Measurements from ENCODE around the gene DAAM1.

The DAAM1 gene

DNA sequence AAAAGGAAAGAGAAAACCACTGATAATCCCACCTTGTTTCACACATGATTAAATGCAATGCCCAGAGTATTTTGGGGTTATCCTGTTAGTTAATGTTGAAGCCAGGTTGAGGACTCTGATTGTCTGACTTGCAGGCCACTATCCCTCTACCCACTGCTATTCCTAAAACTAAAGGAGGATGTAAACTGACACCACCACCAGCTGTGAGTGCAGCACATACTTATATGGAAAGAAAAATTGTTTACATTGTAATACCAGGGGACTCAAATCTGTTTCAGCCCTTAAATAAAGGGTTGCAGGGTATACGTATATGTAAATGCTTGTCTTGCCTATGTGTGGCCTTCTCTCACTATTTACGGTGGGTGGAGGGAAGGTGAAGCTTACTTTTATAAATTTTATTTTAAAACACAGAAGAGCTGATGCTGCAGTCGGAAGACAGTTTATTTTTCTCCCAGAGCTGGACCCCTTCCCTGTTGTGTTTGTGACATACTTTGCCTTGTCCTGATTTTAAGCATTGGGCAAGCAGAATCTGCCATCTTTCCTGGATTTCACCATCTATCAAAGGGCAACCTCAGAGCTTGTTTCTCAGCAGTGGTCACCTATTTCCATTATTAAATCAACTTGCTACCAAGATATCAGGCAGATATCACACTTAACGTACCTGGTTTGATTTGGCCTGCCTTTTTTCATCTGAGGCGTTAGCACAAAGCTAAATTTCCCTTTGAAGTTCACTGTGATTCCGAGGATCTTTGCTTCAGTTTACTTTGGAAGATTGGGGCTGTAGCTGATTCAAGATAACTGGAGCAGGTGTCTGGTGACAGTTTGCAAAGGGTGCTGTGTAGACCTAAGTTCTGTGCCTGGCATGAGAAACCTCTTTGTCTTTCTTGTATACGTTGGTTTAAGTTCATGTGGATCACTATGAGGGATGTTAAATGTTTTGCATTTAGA, 25.2 kb downstream of the DAAM1 start:
- H3K4me3 Mint-ChIP-seq: no peak overlapping the region
- TF ChIP-seq, protein P1, sequence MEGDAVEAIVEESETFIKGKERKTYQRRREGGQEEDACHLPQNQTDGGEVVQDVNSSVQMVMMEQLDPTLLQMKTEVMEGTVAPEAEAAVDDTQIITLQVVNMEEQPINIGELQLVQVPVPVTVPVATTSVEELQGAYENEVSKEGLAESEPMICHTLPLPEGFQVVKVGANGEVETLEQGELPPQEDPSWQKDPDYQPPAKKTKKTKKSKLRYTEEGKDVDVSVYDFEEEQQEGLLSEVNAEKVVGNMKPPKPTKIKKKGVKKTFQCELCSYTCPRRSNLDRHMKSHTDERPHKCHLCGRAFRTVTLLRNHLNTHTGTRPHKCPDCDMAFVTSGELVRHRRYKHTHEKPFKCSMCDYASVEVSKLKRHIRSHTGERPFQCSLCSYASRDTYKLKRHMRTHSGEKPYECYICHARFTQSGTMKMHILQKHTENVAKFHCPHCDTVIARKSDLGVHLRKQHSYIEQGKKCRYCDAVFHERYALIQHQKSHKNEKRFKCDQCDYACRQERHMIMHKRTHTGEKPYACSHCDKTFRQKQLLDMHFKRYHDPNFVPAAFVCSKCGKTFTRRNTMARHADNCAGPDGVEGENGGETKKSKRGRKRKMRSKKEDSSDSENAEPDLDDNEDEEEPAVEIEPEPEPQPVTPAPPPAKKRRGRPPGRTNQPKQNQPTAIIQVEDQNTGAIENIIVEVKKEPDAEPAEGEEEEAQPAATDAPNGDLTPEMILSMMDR (IDR thresholded peaks at IDR 0.05): no peak

DNA sequence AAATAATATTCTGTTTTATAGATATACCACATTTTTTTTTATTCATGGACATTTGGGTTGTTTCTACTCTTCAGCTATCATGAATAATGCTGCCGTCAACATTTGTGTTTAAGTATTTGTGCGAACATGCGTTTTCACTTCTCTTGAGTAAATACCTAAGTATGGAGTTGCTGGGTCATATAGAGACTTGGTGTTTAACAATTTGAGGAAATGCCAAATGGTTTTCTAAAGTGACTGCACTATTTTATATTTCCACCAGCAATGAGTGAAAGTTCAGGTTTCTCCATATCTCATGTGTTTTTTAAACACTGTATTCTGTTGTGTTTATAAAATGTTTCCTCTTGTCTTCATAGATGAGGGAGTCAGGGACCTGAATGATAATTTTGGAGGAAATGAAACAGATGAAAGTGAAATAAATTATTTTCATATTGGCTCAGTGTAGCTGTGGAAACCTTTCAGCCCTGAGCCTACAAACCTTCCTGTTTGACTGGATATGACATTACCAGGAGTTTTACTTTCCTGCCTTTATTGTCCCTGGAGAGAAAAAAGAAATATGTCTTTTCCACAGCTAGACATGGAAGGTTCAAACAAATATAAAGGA, 26.3 kb downstream of the DAAM1 start:
- Mint-ChIP-seq H3K4me1 (peaks cover 35% of the 10 kb centered on the region), H3K4me3 (no peak overlapping the region), H3K27ac (no peak overlapping the region), H3K9me3 (no peaks in the 10 kb centered on the region), H3K36me3 (ENCODE audit: low read depth) (peaks cover 2% of the 10 kb centered on the region), H3K27me3 (ENCODE audit: low read depth, poor library complexity) (no peaks in the 10 kb centered on the region)
- TF ChIP-seq, protein P1 (IDR thresholded peaks at IDR 0.05): no peak
- DNase-seq: no peak

More for the DNA sequence above, 25.2 kb downstream of the DAAM1 start:
- no peaks in the 10 kb centered on the region for H3K9me3 Mint-ChIP-seq
- H3K27me3 Mint-ChIP-seq (ENCODE audit: low read depth, poor library complexity): no peaks in the 10 kb centered on the region
- H3K4me1 Mint-ChIP-seq: peaks cover 35% of the 10 kb centered on the region
- H3K27ac Mint-ChIP-seq: peak overlapping the region; percentile 29
- H3K36me3 Mint-ChIP-seq (ENCODE audit: low read depth): peaks cover 5% of the 10 kb centered on the region
- no peak for DNase-seq

DNA sequence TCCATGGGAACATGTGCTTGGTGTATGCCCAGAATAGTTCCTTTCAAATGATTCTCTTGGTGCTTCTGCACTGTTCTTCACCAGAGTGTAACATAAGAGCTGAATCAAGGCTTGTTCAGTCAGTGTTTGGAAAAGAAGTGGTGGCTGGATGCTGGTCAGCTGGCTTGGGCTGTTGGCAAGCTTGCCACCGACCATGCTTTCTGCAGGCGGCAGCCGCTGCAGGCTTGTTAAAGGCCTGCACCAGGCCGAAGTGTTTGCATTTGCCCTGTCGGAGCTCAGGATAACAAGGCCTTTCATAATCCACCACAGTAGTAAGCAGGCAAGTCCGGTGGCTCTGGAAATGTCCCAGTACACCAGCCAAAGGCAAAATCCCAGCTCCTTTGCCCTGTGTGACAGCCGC, 26.9 kb downstream of the DAAM1 start:
- H3K9me3 Mint-ChIP-seq: no peaks in the 10 kb centered on the region
- H3K27ac Mint-ChIP-seq: no peak overlapping the region
- H3K4me1 Mint-ChIP-seq: peaks cover 38% of the 10 kb centered on the region
- TF ChIP-seq, protein P1 (IDR thresholded peaks at IDR 0.05): no peak
- no peak for DNase-seq
- no peak overlapping the region for H3K4me3 Mint-ChIP-seq
- H3K36me3 Mint-ChIP-seq (ENCODE audit: low read depth): peaks cover 8% of the 10 kb centered on the region
- H3K27me3 Mint-ChIP-seq (ENCODE audit: low read depth, poor library complexity): no peaks in the 10 kb centered on the region

DNA sequence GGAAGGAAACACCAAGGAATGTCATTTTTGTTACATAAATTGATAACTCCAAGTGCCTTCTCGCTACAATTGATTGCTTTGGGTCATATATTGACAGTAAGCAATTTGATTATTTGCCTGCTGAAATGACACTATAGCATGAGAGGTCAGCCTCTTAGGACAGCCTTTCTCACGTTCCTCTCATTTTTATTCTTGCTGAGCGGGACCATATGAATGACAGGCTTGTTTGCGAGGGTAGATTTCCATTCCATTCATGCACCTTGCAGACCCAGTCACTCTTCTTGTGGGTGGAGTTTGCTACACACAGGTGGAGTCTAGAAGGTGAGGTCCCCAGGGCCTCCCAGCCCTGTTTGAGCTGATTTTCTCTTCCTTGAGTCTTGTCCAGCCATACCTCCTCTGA, 27.3 kb downstream of the DAAM1 start:
- H3K27ac Mint-ChIP-seq: peak overlapping the region; percentile 19
- peaks cover 1% of the 10 kb centered on the region for H3K9me3 Mint-ChIP-seq
- DNase-seq: no peak
- H3K4me1 Mint-ChIP-seq: peaks cover 36% of the 10 kb centered on the region
- no peak overlapping the region for H3K4me3 Mint-ChIP-seq
- no peaks in the 10 kb centered on the region for H3K27me3 Mint-ChIP-seq (ENCODE audit: low read depth, poor library complexity)
- H3K36me3 Mint-ChIP-seq (ENCODE audit: low read depth): peaks cover 12% of the 10 kb centered on the region
- TF ChIP-seq, protein P1 (IDR thresholded peaks at IDR 0.05): no peak

DNA sequence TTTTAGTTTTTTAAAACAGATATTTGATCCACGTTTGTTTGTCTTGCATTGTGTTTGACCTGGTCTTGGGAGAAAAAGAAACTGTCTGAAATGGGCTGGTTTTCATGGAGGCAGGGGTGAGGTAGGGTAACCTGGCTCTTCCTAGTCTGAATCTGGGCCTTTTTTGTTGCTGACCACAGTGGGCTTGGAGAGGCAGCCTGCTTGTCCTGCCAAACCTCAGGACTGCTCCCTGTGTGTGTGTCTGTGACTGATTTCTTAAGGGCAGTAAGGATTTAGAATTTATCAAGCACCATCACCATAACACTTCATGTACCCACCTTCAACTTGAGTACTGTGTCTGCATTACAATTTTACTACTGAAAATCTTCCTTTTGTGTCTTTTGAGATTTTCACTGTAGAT, 28.5 kb downstream of the DAAM1 start:
- Mint-ChIP-seq H3K27me3 (ENCODE audit: low read depth, poor library complexity) (no peaks in the 10 kb centered on the region), H3K27ac (no peak overlapping the region), H3K9me3 (peaks cover 4% of the 10 kb centered on the region), H3K36me3 (ENCODE audit: low read depth) (peaks cover 15% of the 10 kb centered on the region), H3K4me1 (peaks cover 33% of the 10 kb centered on the region), H3K4me3 (no peak overlapping the region)
- no peak for DNase-seq
- TF ChIP-seq, protein P1 (IDR thresholded peaks at IDR 0.05): no peak
